ENCODE measurements around the gene PLPPR3. TPM values are rescaled to one million over a fixed set of nuclear protein-coding genes. Genes with fewer than 3 reads are reported as not detected.

Gene PLPPR3
- total RNA-seq, 4 donors from 2014 or later, result not detected

DNA sequence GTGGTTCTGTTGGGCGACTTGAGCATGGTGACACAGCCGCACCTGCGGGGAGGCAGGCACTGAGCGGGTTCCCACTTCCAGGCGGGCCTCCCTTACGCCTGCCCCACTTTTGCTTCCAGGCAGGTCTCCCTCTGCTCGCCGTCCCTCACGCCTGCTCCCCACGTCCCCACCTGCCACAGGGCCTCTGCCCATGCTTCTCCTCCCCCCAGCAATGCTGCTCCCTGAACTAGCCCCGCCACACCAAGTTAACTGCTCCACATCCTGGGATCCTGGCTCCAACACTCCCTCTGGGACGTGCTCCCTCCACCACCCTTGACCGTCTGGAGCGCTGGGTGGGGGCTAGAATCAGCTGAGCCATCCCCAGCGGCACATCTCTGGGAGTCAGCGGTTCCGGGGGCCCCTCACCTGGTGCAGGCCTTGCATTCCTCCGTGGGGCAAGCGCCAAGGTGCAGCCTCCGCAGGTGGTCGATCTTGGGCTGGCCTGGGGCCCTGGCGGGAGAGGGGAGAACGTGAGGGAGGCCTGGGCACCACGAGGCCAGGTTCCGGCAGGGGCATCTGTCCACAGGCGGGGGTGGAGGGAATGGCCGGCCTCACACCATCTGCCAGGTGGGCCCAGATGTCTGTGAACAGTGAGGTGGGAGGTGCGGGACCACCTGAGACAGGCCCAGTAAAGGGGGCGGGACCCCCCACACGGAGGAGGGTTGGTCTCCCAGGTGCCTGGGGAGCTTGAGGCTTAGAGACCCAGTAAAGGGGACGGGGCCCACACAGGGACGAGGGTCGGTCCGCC lies 46.9 kb upstream of the PLPPR3 start:
- Histone ChIP-seq H3K36me3 (peaks cover 0 to 45% of the 10 kb centered on the region in 2 donors), H3K27me3 (no peaks in the 10 kb centered on the region), H3K4me1 (no peaks in the 10 kb centered on the region), H3K9me3 (no peaks in the 10 kb centered on the region), H3K27ac (peak overlapping the region in 3 of 4 donors; percentile 39 to 52 (median 47)), H3K4me3 (no peak overlapping the region)
- no peak for DNase-seq
- in situ Hi-C loops (cut with MboI; ENCODE audit: low sequenced_read_pairs in 4 of 4), result loop anchor here in 1 of 4 donors (25.0 kb wide), 1 partner anchor 119 kb away; the partner anchor contains the start of gene WDR18
- no peak for ATAC-seq
- intact Hi-C loops (cut with DNase I; ENCODE audit: low total_unique reads), result no loop called here
- TF ChIP-seq POLR2A (IDR thresholded peaks at IDR 0.05), result no peak
- TF ChIP-seq CTCF (IDR thresholded peaks at IDR 0.05 in 4 of 5, conservative IDR thresholded peaks at IDR 0.05 in 1 of 5), result no peak

DNA sequence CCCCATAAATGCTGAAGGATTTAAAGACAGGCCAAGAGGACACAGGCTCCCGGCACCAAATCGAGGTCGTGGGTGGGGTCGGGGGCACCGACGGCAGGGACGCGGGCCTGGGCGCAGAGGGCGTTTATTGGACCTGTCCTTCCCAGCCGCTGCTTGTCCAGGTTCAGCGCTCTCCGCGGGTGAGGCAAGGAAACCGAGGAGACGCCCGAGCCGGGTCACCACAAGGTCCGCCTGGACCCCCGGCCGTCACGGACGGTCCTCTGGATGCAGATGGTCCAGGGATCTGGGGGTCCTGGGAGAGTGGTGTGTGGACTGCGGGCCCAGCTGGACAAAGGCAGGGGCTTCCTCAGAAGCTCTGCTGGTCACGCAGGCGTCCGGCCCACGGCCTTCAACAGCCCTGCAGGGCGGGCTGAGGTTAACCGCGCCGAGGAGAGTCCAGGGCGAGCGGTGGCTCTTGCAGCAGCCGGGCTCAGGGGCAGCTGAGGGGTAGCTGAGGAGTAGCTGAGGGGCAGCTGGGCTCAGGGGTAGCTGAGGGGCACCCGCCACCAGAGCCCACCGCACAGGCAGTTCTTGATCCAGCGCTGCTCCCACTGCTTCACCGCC lies 46.2 kb upstream of the PLPPR3 start:
- DNase-seq (no peak), ATAC-seq (no peak)
- H3K27ac ChIP-seq, result no peak overlapping the region
- peaks cover 0 to 2% (median 2%) of the 10 kb centered on the region in 3 donors for H3K27me3 ChIP-seq
- TF ChIP-seq CTCF (IDR thresholded peaks at IDR 0.05 in 4 of 5, conservative IDR thresholded peaks at IDR 0.05 in 1 of 5) (no peak), POLR2A (IDR thresholded peaks at IDR 0.05) (no peak)
- intact Hi-C loops (cut with DNase I; ENCODE audit: low total_unique reads) (no loop called here), in situ Hi-C loops (cut with MboI; ENCODE audit: low sequenced_read_pairs in 4 of 4) (loop anchor here in 1 of 4 donors (25.0 kb wide), 1 partner anchor 119 kb away; the partner anchor contains the start of gene WDR18)
- peaks cover 0 to 42% of the 10 kb centered on the region in 2 donors for H3K36me3 ChIP-seq
- no peaks in the 10 kb centered on the region for H3K9me3 ChIP-seq
- no peak overlapping the region for H3K4me3 ChIP-seq
- H3K4me1 ChIP-seq, result no peaks in the 10 kb centered on the region

GRCh38 chr19:867301-867793 lies 45.6 kb upstream of the PLPPR3 start:
- Histone ChIP-seq H3K4me3 (no peak overlapping the region), H3K27me3 (peaks cover 2 to 8% (median 6%) of the 10 kb centered on the region in 3 donors), H3K36me3 (peaks cover 0 to 40% of the 10 kb centered on the region in 2 donors), H3K27ac (no peak overlapping the region), H3K4me1 (no peaks in the 10 kb centered on the region), H3K9me3 (no peaks in the 10 kb centered on the region)
- intact Hi-C loops (cut with DNase I; ENCODE audit: low total_unique reads), result no loop called here
- ATAC-seq, result no peak
- DNase-seq, result no peak
- no peak for TF ChIP-seq CTCF (IDR thresholded peaks at IDR 0.05 in 4 of 5, conservative IDR thresholded peaks at IDR 0.05 in 1 of 5)
- TF ChIP-seq POLR2A (IDR thresholded peaks at IDR 0.05), result no peak
- in situ Hi-C loops (cut with MboI; ENCODE audit: low sequenced_read_pairs in 4 of 4), result loop anchor here in 1 of 4 donors (25.0 kb wide), 1 partner anchor 120 kb away; the partner anchor contains the start of gene WDR18

DNA sequence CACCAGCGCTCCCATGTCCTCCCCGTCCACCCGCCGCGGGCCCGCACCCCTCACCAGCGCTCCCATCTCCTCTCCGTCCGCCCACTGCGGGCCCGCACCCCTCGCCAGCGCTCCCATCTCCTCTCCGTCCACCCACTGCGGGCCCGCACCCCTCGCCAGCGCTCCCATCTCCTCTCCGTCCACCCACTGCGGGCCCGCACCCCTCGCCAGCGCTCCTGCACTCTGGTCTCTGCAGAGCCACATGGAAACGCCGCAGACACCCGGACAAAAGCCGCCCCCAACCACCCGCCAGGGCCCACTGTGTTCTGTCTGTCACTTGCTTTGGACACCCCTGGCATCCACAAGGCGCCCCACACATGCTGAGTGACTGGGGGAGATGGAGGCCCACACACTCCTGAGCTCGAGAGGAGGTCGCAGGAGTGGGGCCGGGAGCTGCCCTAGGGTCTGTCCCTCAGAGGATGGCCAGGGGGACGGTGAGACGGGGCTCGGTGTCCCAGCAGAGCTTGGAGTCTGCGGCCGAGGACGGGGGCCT lies 45.1 kb upstream of the PLPPR3 start:
- DNase-seq, result no peak
- in situ Hi-C loops (cut with MboI; ENCODE audit: low sequenced_read_pairs in 4 of 4) (loop anchor here in 1 of 4 donors (25.0 kb wide), 1 partner anchor 120 kb away; the partner anchor contains the start of gene WDR18), intact Hi-C loops (cut with DNase I; ENCODE audit: low total_unique reads) (no loop called here)
- Histone ChIP-seq H3K4me3 (no peak overlapping the region), H3K4me1 (no peaks in the 10 kb centered on the region), H3K36me3 (peaks cover 0 to 36% of the 10 kb centered on the region in 2 donors), H3K9me3 (no peaks in the 10 kb centered on the region), H3K27ac (no peak overlapping the region), H3K27me3 (peaks cover 2 to 13% (median 11%) of the 10 kb centered on the region in 3 donors)
- no peak for ATAC-seq
- no peak for TF ChIP-seq CTCF (IDR thresholded peaks at IDR 0.05 in 4 of 5, conservative IDR thresholded peaks at IDR 0.05 in 1 of 5)
- no peak for TF ChIP-seq POLR2A (IDR thresholded peaks at IDR 0.05)

Data from gastrocnemius medialis (tissue), 4 donors.